Pericardium fibroblast (primary cell): ENCODE measurements around the gene BCKDHB. TPM values are rescaled to one million over a fixed set of nuclear protein-coding genes. Genes with fewer than 3 reads are reported as not detected.

Experiments
- total RNA-seq: library from RNA; depleted of rRNA; stranded (reverse); fragments of >200 nt; gene quantifications from 2 replicates; pipeline ENCODE4 v1.2.3, GENCODE V29; 2015

Gene BCKDHB
- total RNA-seq, result 10.2 and 11.3 TPM in 2 replicates

DNA sequence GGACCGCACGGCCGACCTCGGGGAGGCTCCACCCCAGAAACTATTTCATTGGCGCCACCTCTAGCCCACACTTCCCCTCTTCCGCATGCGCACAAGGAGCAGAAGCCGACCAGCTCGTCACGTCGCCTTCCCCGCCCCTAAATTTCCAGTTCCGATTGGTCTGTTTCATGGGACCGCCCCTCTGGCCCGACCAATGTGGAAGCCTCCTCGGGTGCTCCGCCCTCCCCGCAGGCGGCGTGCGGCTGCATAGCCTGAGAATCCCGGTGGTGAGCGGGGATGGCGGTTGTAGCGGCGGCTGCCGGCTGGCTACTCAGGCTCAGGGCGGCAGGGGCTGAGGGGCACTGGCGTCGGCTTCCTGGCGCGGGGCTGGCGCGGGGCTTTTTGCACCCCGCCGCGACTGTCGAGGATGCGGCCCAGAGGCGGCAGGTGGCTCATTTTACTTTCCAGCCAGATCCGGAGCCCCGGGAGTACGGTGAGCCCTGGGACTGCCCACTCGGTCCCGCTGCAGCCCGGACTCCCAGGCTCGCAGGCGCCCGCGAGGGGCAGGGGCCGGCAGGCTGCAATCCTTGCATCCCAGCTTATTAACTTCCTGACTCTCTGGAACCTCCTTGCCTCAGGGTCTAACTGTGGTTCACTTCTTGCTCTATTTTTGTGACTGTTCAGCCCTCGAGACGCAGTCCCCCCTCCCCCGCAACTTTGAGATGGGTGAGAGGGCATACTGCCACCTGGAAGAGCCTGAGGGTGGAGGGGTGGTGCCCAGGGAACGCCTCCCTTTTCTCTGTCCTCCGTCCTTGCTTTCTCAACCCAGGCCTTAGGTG, at the start of gene BCKDHB:
Gene BCKDHB, plus strand, starts transcription at position 254 of the 818 bp plus-strand sequence. Its CDS starts 23 bp downstream, at position 277.

Other genes starting within 250 kb of the BCKDHB start
- 6.7 and 7.7 TPM in 2 replicates for gene ELOVL4, start 159.1 kb upstream of the BCKDHB start, total RNA-seq
- gene TTK, start 102.0 kb upstream of the BCKDHB start, total RNA-seq, result 0.70 and 0.94 TPM in 2 replicates